PC-9 (cell line): ENCODE results near the gene NTNG1. TPM values are rescaled to one million over a fixed set of nuclear protein-coding genes. Genes with fewer than 3 reads are reported as not detected.

Source experiments
- BruUV-seq: library from RNA; stranded (reverse); fragments of 400-500 nt; replicated peaks from 2 replicates; lab custom pipeline; 2021; lab: Mats Ljungman, UMichigan
- CTCF ChIA-PET: fragments of 300-600 bp; sonication (Branson Sonifier 250); formaldehyde crosslinking; loops from one replicate; lab custom pipeline; 2022; ENCODE audit warnings: antibody characterized with exemption; lab: Charles Lee
- POLR2A ChIA-PET: fragments of 300-600 bp; sonication (Branson Sonifier 250); formaldehyde crosslinking; loops from one replicate; lab custom pipeline; 2022; ENCODE audit warnings: antibody characterized with exemption; ENCODE audit not compliant: unreplicated experiment; lab: Charles Lee
- DNase-seq, 2 experiments: peaks; one replicate each; pipeline versions ENCODE4 v3.0.0 to v3.0.0-alpha.2; 2015 to 2022; ENCODE audit warnings: mixed read lengths in 1 of 2
- H2AFZ ChIP-seq: fragments of 200-600 bp; sonication (generic); 2 replicates; pipeline ENCODE4 v1.8.1; 2017; ENCODE audit warnings: antibody characterized with exemption
- H3F3A ChIP-seq: fragments of 200-600 bp; sonication (generic); 2 replicates; pipeline ENCODE4 v1.8.1; 2017; ENCODE audit warnings: antibody characterized with exemption, mild to moderate bottlenecking, low read depth; ENCODE audit not compliant: insufficient read depth
- H3K27ac ChIP-seq: fragments of 200-600 bp; sonication (generic); 2 replicates; pipeline ENCODE4 v1.6.1; 2016; ENCODE audit warnings: mixed run types
- H3K27me3 ChIP-seq: fragments of 200-600 bp; sonication (generic); 2 replicates; pipeline ENCODE4 v1.6.1; 2016; ENCODE audit warnings: low read depth, mixed run types; ENCODE audit not compliant: insufficient read depth
- H3K36me3 ChIP-seq: fragments of 200-600 bp; sonication (generic); 2 replicates; pipeline ENCODE4 v1.6.1; 2016; ENCODE audit warnings: low read depth, mixed run types
- H3K4me1 ChIP-seq: fragments of 200-600 bp; sonication (generic); replicated peaks from 2 replicates; pipeline ENCODE4 v1.6.1; 2016; ENCODE audit warnings: mixed run types; ENCODE audit not compliant: insufficient read depth
- H3K4me2 ChIP-seq: fragments of 200-600 bp; sonication (generic); 2 replicates; pipeline ENCODE4 v1.6.1; 2017; ENCODE audit warnings: mixed run types
- H3K4me3 ChIP-seq: fragments of 200-600 bp; sonication (generic); 2 replicates; pipeline ENCODE4 v1.6.1; 2016; ENCODE audit warnings: mixed run types
- H3K79me2 ChIP-seq: fragments of 200-600 bp; sonication (generic); 2 replicates; pipeline ENCODE4 v1.6.1; 2017; ENCODE audit warnings: low read depth, mixed run types
- H3K9me2 ChIP-seq: fragments of 200-600 bp; sonication (generic); 2 replicates; pipeline ENCODE4 v1.8.1; 2017; ENCODE audit warnings: mild to moderate bottlenecking; ENCODE audit not compliant: insufficient read depth
- H3K9me3 ChIP-seq: fragments of 200-600 bp; sonication (generic); 2 replicates; pipeline ENCODE4 v1.8.1; 2016; ENCODE audit warnings: low read depth; ENCODE audit not compliant: insufficient read depth
- H4K20me1 ChIP-seq: fragments of 200-600 bp; sonication (generic); 2 replicates; pipeline ENCODE4 v1.8.1; 2017; ENCODE audit not compliant: insufficient read depth
- CTCF ChIP-seq: fragments of 200-600 bp; sonication (generic); conservative IDR thresholded peaks from 2 replicates; pipeline ENCODE4 v1.6.1; 2017; ENCODE audit warnings: mixed run types, antibody characterized with exemption, mild to moderate bottlenecking, moderate library complexity
- EZH2 ChIP-seq: fragments of 200-600 bp; sonication (generic); IDR thresholded peaks from 2 replicates; pipeline ENCODE4 v1.8.0; 2017; ENCODE audit warnings: antibody characterized with exemption, low read depth
- intact Hi-C: fragments of 100-400 bp; cut with micrococcal nuclease; formaldehyde crosslinking; loops from one replicate; pipeline ENCODE4 v1.10.0; 2022; ENCODE audit not compliant: unreplicated experiment
- total RNA-seq: library from RNA; stranded (reverse); gene quantifications from 2 replicates; pipeline ENCODE4 v1.2.3, GENCODE V29; 2021

The NTNG1 gene
- total RNA-seq, 1 experiment from 2014 or later = not detected

- H3F3A ChIP-seq = no peaks in the 10 kb centered on the region
- H3K4me3 ChIP-seq = no peak overlapping the region
- intact Hi-C loops = no loop called here
- H3K27me3 ChIP-seq = peaks cover 9% of the 10 kb centered on the region; the same call in 1 of the 2 replicates
- no peak overlapping the region for H2AFZ ChIP-seq
- no peak for DNase-seq
- H3K4me1 ChIP-seq = no peaks in the 10 kb centered on the region
- no peak overlapping the region for H3K27ac ChIP-seq
- ChIA-PET CTCF (no interaction called here), POLR2A (no interaction called here)
- H3K9me3 ChIP-seq = no peaks in the 10 kb centered on the region
- no peak overlapping the region for H3K4me2 ChIP-seq
- BruUV-seq = no TSS peak
- H3K9me2 ChIP-seq = 0 out of 2 replicates have a peak, but pooled peaks cover 4% of the 10 kb centered on the region
- H3K36me3 ChIP-seq = no peaks in the 10 kb centered on the region
- no peaks in the 10 kb centered on the region for H4K20me1 ChIP-seq
- TF ChIP-seq EZH2 = no peak
- TF ChIP-seq CTCF = no peak
- H3K79me2 ChIP-seq = no peaks in the 10 kb centered on the region
Observed at GRCh38 chr1:107499139-107499744, 358.4 kb downstream of the NTNG1 start.

- BruUV-seq = no TSS peak
- H3K27ac ChIP-seq = no peak overlapping the region
- H3K36me3 ChIP-seq = no peaks in the 10 kb centered on the region
- H3K27me3 ChIP-seq = peaks cover 9% of the 10 kb centered on the region; the same call in 1 of the 2 replicates
- no peak overlapping the region for H3K4me3 ChIP-seq
- DNase-seq = no peak
- H3K4me2 ChIP-seq = no peak overlapping the region
- no peaks in the 10 kb centered on the region for H3F3A ChIP-seq
- H3K9me2 ChIP-seq = 0 out of 2 replicates have a peak, but pooled peaks cover 4% of the 10 kb centered on the region
- CTCF ChIA-PET = no interaction called here
- POLR2A ChIA-PET = no interaction called here
- TF ChIP-seq CTCF = no peak
- no peak for TF ChIP-seq EZH2
- no peak overlapping the region for H2AFZ ChIP-seq
- H3K9me3 ChIP-seq = no peaks in the 10 kb centered on the region
- intact Hi-C loops = no loop called here
- no peaks in the 10 kb centered on the region for H3K4me1 ChIP-seq
- no peaks in the 10 kb centered on the region for H3K79me2 ChIP-seq
- no peaks in the 10 kb centered on the region for H4K20me1 ChIP-seq
Observed at GRCh38 chr1:107501081-107501605, 360.3 kb downstream of the NTNG1 start.

GRCh38 chr1:107510347-107510746 is 369.5 kb downstream of the NTNG1 start:
- Histone ChIP-seq H3F3A (no peaks in the 10 kb centered on the region), H4K20me1 (no peaks in the 10 kb centered on the region), H3K4me2 (no peak overlapping the region), H3K9me3 (peaks cover 3% of the 10 kb centered on the region; the same call in 1 of the 2 replicates), H3K79me2 (no peaks in the 10 kb centered on the region), H3K36me3 (no peaks in the 10 kb centered on the region), H3K27ac (no peak overlapping the region), H3K4me1 (no peaks in the 10 kb centered on the region), H3K9me2 (no peaks in the 10 kb centered on the region), H3K27me3 (no peaks in the 10 kb centered on the region), H2AFZ (no peak overlapping the region), H3K4me3 (no peak overlapping the region)
- ChIA-PET CTCF (no interaction called here), POLR2A (no interaction called here)
- no peak for DNase-seq
- TF ChIP-seq CTCF = no peak
- TF ChIP-seq EZH2 = no peak
- no TSS peak for BruUV-seq
- intact Hi-C loops = no loop called here
